Astrocyte of the cerebellum (primary cell): ENCODE measurements around the gene SLC25A6.
"Not testable (repeated sequence)": the region's sequence is repeated elsewhere in the genome, so short reads cannot be mapped to it uniquely, and the experiment has no call there.

Experiments used
- DNase-seq: peaks from one replicate; pipeline ENCODE4 v3.0.0-alpha.2; 2011; ENCODE audit warnings: low read depth
- H3K4me3 ChIP-seq: 2 replicates; pipeline ENCODE4 v1.5.1; 2011; ENCODE audit warnings: mild to moderate bottlenecking, low read depth, low read length, moderate library complexity
- in situ Hi-C: cut with HindIII; loops from 2 replicates; pipeline ENCODE4 v1.10.0; 2017; ENCODE audit warnings: low sequenced_read_pairs
- TF ChIP-seq, protein P1 (sequence below): IDR thresholded peaks from 2 replicates; pipeline ENCODE4 v1.5.1; 2012; ENCODE audit warnings: low read length, low read depth, moderate library complexity, mild to moderate bottlenecking; ENCODE audit errors: missing control alignments

SLC25A6 gene

GRCh38 chrX:1385253-1386223 is 6.4 kb downstream of the SLC25A6 start:
- H3K4me3 ChIP-seq = no peak overlapping the region
- TF ChIP-seq, protein P1, sequence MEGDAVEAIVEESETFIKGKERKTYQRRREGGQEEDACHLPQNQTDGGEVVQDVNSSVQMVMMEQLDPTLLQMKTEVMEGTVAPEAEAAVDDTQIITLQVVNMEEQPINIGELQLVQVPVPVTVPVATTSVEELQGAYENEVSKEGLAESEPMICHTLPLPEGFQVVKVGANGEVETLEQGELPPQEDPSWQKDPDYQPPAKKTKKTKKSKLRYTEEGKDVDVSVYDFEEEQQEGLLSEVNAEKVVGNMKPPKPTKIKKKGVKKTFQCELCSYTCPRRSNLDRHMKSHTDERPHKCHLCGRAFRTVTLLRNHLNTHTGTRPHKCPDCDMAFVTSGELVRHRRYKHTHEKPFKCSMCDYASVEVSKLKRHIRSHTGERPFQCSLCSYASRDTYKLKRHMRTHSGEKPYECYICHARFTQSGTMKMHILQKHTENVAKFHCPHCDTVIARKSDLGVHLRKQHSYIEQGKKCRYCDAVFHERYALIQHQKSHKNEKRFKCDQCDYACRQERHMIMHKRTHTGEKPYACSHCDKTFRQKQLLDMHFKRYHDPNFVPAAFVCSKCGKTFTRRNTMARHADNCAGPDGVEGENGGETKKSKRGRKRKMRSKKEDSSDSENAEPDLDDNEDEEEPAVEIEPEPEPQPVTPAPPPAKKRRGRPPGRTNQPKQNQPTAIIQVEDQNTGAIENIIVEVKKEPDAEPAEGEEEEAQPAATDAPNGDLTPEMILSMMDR = no peak
- in situ Hi-C loops = no loop called here
- DNase-seq = no peak

DNA sequence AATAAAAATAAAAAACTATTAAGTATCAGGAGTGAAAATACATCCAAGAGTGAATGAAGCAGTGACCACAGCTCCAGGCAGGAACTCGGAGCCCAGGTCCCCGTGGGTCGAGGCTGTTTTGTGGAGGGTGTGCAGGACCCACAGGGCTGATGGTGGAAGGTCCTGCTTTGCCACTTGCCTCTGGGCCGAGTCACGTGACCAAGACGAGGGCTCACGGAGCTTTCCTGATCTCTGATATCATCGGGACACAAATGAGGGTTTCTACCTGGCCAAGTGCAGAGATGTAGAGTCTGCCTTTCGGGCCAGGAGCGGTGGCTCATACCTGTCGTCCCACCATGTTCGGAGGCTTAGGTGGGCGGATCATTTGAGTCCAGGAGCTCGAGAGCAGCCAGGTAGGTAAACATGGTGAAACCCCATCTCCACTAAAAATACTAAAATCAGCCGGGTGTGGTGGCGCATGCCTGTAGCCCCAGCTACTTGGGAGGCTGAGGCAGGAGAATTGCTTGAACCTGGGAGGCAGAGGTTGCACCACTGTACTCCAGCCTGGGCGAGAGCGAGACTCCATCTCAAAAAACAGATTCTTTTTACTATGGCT is 7.2 kb downstream of the SLC25A6 start:
- DNase-seq = no peak
- in situ Hi-C loops = no loop called here
- TF ChIP-seq, protein P1 = no peak
- no peak overlapping the region for H3K4me3 ChIP-seq

GRCh38 chrX:1380672-1381233 is 11.2 kb downstream of the SLC25A6 start:
- in situ Hi-C loops = no loop called here
- no peak for DNase-seq
- H3K4me3 ChIP-seq = no peak overlapping the region
- TF ChIP-seq, protein P1 = no peak

- no peak overlapping the region for H3K4me3 ChIP-seq
- no peak for DNase-seq
- TF ChIP-seq, protein P1 = no peak
- in situ Hi-C loops = no loop called here
Measured at GRCh38 chrX:1378306-1378759, 13.6 kb downstream of the SLC25A6 start.

DNA sequence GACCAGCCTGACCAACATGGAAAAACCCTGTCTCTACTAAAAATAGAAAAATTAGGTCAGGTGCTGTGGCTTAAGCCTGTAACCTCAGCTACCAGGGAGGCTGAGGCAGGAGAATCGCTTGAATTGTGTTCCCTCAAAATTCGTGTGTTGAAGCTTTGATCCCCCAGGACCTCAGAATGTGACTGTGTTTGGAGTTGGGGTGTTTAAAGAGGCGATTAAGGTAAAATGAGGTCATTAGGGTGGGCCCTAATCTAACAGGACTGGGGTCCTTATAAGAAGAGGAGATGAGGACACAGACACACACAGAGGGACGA is 23.6 kb downstream of the SLC25A6 start:
- no peak overlapping the region for H3K4me3 ChIP-seq
- no peak for DNase-seq
- in situ Hi-C loops = no loop called here
- TF ChIP-seq, protein P1 = no peak

DNA sequence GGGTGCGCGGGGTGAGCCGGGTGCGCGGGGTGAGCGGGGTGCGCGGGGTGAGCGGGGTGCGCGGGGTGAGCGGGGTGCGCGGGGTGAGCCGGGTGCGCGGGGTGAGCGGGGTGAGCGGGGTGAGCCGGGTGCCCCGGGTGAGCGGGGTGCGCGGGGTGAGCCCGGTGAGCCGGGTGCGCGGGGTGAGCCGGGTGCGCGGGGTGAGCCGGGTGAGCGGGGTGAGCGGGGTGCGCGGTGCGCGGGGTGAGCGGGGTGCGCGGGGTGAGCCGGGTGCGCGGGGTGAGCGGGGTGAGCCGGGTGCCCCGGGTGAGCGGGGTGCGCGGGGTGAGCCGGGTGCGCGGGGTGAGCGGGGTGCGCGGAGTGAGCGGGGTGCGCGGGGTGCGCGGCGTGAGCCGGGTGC is 25.6 kb downstream of the SLC25A6 start:
- H3K4me3 ChIP-seq, DNase-seq, in situ Hi-C loops: not testable (repeated sequence)

- H3K4me3 ChIP-seq = no peak overlapping the region
- TF ChIP-seq, protein P1 = no peak
- DNase-seq = no peak
- in situ Hi-C loops = no loop called here
Measured at GRCh38 chrX:1361910-1362309, 30.0 kb downstream of the SLC25A6 start.
